GM21576 (cell line): Measurements from ENCODE around the gene ABCE1.

Experiments
- ATAC-seq: cut with Tn5 transposase; IDR thresholded peaks from one replicate; pipeline ENCODE4 v1.9.1; 2021; ENCODE audit warnings: mild to moderate bottlenecking, moderate library complexity; ENCODE audit not compliant: unreplicated experiment

Gene ABCE1

GRCh38 chr4:145097821-145098674 lies at the start of gene ABCE1, which contains the start of gene ANAPC10:
Gene ABCE1 (plus strand): TSS chr4:145098311. CDS start chr4:145104413, 6,102 bp downstream.
Gene ANAPC10 (minus strand): TSS chr4:145098196. CDS start chr4:145096099, 2,097 bp downstream.
- ATAC-seq, result peak; percentile 82

GRCh38 chr4:145048817-145049216 lies 49.3 kb upstream of the ABCE1 start:
- no peak for ATAC-seq

GRCh38 chr4:145049241-145049640 lies 48.9 kb upstream of the ABCE1 start:
- ATAC-seq, result no peak

GRCh38 chr4:145055533-145056257 lies 42.4 kb upstream of the ABCE1 start:
- no peak for ATAC-seq

GRCh38 chr4:145056325-145057130 lies 41.6 kb upstream of the ABCE1 start:
- no peak for ATAC-seq

- no peak for ATAC-seq
These were observed 39.9 kb upstream of the ABCE1 start for GRCh38 chr4:145058256-145058655.

- ATAC-seq, result peak; percentile 75
These were observed 36.7 kb upstream of the ABCE1 start for GRCh38 chr4:145061318-145061920.

- no peak for ATAC-seq
These were observed 32.0 kb upstream of the ABCE1 start for GRCh38 chr4:145066063-145066501.

GRCh38 chr4:145069361-145069760 lies 28.8 kb upstream of the ABCE1 start:
- no peak for ATAC-seq

GRCh38 chr4:145071560-145071959 lies 26.6 kb upstream of the ABCE1 start:
- ATAC-seq, result no peak

GRCh38 chr4:145075742-145076468 lies 22.2 kb upstream of the ABCE1 start:
- no peak for ATAC-seq

GRCh38 chr4:145076469-145076855 lies 21.6 kb upstream of the ABCE1 start:
- no peak for ATAC-seq

GRCh38 chr4:145081756-145082155 lies 16.4 kb upstream of the ABCE1 start:
- ATAC-seq, result no peak

- ATAC-seq, result no peak
These were observed 14.1 kb upstream of the ABCE1 start for GRCh38 chr4:145083891-145084605.

- ATAC-seq, result no peak
These were observed 7.7 kb upstream of the ABCE1 start for GRCh38 chr4:145090380-145090779.

- no peak for ATAC-seq
These were observed 4.5 kb upstream of the ABCE1 start for GRCh38 chr4:145093638-145094037.

GRCh38 chr4:145097331-145097820 lies 735 bp upstream of the ABCE1 start:
- ATAC-seq, result no peak

- ATAC-seq, result no peak
These were observed 545 bp downstream of the ABCE1 start for GRCh38 chr4:145098675-145099037.

GRCh38 chr4:145099653-145100052 lies 1.5 kb downstream of the ABCE1 start:
- ATAC-seq, result no peak
